HFF-Myc (cell line): ENCODE data around the gene SLC4A3.

Experiments used
- DNase-seq: peaks from one replicate; pipeline ENCODE4 v3.0.0-alpha.2; 2011; ENCODE audit warnings: low read depth; ENCODE audit errors: extremely low read depth
- H3K4me3 ChIP-seq: replicated peaks from 2 replicates; pipeline ENCODE4 v1.5.1; 2011; ENCODE audit warnings: low read depth, mild to moderate bottlenecking, control low read depth, low read length
- TF ChIP-seq, protein P1 (sequence below): IDR thresholded peaks from 2 replicates; pipeline ENCODE4 v1.5.1; 2012; ENCODE audit warnings: mild to moderate bottlenecking, low read depth, low read length, control low read depth; ENCODE audit errors: missing control alignments

Gene SLC4A3

DNA sequence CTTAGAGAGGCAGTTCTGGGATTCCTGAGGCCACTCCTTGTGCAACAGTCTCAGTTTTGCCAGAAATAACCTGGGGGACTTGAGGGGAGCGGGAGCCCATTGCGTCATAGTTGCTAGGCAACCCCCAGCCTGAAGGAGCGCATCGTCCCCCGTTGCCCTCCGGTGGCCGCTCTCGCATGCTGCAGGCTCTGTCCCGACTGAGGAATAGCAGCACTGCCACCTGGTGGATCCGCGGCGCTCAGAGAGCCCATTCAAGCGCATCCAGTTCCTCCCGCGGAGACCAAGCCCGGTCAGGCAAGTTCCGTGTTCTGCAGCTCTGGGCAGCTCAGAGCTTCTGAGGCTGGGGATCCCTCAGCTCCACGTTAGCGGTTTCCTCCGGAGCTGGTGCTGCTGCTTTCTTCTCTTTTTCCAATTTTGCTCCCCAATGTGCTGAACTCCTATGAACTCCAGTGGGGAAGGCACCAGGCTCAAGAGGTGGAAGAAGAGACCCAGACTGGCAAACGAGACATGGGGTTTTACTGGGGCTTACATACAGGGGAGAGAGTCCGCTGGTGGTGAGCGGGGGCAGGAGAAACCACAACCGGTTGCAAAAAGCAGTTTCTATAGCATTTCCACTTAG is 15.1 kb downstream of the SLC4A3 start:
- TF ChIP-seq, protein P1, sequence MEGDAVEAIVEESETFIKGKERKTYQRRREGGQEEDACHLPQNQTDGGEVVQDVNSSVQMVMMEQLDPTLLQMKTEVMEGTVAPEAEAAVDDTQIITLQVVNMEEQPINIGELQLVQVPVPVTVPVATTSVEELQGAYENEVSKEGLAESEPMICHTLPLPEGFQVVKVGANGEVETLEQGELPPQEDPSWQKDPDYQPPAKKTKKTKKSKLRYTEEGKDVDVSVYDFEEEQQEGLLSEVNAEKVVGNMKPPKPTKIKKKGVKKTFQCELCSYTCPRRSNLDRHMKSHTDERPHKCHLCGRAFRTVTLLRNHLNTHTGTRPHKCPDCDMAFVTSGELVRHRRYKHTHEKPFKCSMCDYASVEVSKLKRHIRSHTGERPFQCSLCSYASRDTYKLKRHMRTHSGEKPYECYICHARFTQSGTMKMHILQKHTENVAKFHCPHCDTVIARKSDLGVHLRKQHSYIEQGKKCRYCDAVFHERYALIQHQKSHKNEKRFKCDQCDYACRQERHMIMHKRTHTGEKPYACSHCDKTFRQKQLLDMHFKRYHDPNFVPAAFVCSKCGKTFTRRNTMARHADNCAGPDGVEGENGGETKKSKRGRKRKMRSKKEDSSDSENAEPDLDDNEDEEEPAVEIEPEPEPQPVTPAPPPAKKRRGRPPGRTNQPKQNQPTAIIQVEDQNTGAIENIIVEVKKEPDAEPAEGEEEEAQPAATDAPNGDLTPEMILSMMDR = peak; percentile 99
- no peak overlapping the region for H3K4me3 ChIP-seq

DNA sequence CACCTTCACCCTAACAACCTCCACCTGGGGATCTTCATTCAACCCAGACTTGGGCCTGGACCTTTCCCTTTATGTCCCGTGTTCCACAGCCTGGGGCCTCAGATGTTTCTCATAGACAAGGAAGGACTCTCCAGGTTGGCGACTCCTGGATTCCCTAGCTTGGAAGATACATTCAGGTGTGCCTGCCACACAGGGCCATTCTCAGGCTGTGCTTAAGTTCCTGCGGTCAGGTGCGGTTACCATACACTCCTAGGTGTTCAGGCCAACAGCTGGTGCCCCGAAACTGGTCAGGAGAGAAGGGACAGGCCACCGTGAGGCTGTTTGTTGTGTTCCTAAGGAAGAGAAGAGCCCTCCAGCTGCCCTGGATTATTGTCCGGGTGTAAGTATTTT is 15.6 kb downstream of the SLC4A3 start:
- TF ChIP-seq, protein P1 = no peak
- DNase-seq = no peak
- no peak overlapping the region for H3K4me3 ChIP-seq

More for the DNA sequence above, 15.1 kb downstream of the SLC4A3 start:
- DNase-seq = peak; percentile 86

DNA sequence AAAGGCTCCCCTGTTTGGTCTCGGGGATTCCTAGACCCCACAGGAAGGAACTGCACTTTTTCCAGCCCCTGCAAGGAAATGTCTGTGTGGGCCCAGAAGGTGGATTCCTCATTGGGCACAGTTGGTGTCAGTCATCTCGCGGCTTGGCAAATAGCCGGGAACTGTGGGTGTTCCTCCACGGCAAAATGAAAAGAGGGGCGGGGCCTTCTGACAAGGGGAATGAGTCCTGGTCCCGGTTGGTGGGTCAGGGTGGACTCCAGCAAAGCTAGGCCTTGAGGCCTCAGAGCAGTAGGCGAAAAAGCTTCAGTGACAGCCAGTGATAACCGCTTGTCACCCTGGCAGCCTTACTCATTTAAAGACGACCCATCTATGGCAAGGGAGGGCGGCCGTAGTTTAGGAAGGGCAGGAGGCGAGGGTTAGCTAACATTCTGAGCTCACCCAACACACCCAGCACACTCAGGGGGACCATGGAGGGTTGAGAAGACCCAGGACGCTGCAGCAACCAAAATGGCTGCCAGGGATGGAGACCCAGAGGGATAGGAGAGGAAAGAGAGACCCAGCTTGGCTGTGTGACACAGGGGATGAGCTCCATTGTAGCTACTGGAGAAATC is 16.5 kb downstream of the SLC4A3 start:
- no peak for DNase-seq
- no peak overlapping the region for H3K4me3 ChIP-seq
- TF ChIP-seq, protein P1 = no peak

DNA sequence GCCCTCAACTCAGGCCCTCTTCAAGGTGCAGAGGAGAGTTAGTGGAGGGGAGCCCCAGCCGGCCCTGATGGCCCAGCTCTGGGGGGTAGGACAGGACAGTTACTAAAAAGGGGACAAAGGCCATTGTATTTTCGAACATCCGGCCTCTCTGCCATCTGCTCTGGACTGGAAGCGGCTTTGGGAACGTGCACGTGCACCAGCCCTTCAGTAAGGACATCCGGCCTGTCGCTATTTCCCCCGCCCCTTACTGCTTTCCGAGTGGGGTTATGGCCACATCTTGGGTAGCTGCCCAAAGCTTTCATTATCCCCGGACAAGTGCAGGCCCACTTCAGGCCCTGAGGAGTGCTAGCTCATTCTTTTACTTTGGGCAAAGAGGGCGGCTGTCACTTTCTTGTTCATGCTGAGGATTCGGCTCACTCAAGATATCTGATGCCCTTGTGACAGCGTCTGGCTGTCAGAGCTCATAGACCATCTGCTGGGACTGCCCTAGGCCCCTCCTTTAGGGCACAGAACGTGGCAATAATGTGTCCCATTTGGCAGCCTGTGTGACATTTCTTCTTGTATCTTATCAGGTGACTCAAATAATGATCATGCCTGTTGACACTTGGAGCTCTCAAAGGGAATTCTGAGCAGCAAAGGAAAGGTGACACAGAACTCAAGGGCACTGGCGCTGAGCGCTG is 17.5 kb downstream of the SLC4A3 start:
- DNase-seq = no peak
- TF ChIP-seq, protein P1 = no peak
- H3K4me3 ChIP-seq = no peak overlapping the region

DNA sequence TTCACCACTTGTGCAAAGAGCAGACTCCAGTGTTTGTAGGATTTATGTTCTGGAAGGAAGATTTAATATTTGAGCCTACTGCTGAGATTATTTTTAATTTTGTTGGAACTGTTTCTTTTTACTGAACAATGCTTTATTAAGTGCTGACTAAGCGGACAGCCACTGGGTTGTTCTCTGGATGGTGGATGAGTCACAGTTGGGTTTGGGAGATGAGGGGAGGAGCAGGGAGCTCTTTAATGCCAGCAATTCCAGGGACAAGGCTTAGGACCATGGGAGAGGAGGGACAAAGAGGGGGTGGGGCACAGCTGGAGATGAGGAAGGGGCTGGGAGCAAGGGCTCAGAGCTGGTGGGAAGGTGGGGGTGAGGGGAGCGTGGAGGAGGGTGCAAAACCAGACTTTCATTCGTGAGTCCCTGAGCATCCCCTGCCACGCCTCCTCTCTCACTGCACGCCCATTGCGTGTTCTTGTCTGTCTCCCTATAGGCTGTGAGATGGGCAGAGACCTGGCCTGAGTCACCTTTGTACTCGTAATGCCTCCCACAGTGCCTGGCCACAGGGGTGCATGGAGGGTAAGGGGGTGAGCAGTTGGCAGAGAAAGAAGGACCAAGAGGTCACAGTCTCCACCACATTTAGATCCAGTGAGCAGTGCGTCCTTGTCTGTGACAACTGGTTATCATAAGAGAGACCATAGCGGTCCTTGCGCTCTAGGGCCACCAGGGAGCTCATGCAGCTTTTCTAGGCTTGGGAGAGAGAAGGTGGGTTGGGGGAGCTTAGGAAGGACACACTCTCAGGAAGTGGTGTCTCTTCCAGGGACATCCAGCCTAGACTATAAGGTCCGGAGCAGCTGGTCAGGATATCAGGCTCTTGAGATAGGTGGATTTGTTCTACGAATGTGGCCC is 18.4 kb downstream of the SLC4A3 start:
- H3K4me3 ChIP-seq = no peak overlapping the region
- TF ChIP-seq, protein P1 = no peak
- peak; percentile 42 for DNase-seq

DNA sequence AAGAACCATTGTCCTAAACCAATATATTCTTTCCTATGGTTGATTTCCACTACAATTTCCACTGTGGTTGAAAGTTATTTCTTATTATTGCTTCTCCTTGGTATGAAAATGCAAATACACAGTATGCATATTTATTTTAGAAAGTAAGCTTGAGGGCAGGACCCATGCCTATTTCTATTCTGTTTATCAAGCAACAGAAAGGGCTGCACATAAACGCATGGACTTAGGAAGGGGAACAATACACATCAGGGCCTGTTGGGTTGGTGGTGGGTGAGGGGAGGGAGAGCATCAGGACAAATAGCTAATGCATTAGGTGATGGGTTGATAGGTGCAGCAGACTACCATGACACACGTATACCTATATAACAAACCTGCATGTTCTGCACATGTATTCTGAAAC is 20.7 kb downstream of the SLC4A3 start:
- TF ChIP-seq, protein P1 = no peak
- no peak overlapping the region for H3K4me3 ChIP-seq
- no peak for DNase-seq
